Superior temporal gyrus (tissue), 1 donor: ENCODE results near the gene RCC2.

Experiments
- DNase-seq: peaks from one replicate; pipeline ENCODE4 v3.0.0-alpha.2; 2016; ENCODE audit errors: extremely low spot score

Gene RCC2

GRCh38 chr1:17442841-17443240 is 3.4 kb upstream of the RCC2 start:
- no peak for DNase-seq

GRCh38 chr1:17441993-17442357 is 2.5 kb upstream of the RCC2 start:
- no peak for DNase-seq

GRCh38 chr1:17441265-17441992 is 2.0 kb upstream of the RCC2 start:
- no peak for DNase-seq

GRCh38 chr1:17440827-17441168 is 1.3 kb upstream of the RCC2 start:
- no peak for DNase-seq

- DNase-seq: no peak
Observed at GRCh38 chr1:17440074-17440826, 773 bp upstream of the RCC2 start.

- no peak for DNase-seq
Observed at GRCh38 chr1:17438318-17439249, 893 bp downstream of the RCC2 start.

GRCh38 chr1:17437580-17438317 is 1.7 kb downstream of the RCC2 start:
- no peak for DNase-seq

GRCh38 chr1:17437260-17437579 is 2.3 kb downstream of the RCC2 start:
- no peak for DNase-seq

GRCh38 chr1:17436380-17437174 is 2.9 kb downstream of the RCC2 start:
- DNase-seq: no peak

- no peak for DNase-seq
Observed at GRCh38 chr1:17434601-17435000, 4.9 kb downstream of the RCC2 start.

GRCh38 chr1:17434016-17434415 is 5.5 kb downstream of the RCC2 start:
- DNase-seq: no peak

GRCh38 chr1:17433261-17433660 is 6.2 kb downstream of the RCC2 start:
- no peak for DNase-seq

- no peak for DNase-seq
Observed at GRCh38 chr1:17432412-17432811, 7.1 kb downstream of the RCC2 start.

- DNase-seq: no peak
Observed at GRCh38 chr1:17429183-17429582, 10.3 kb downstream of the RCC2 start.

GRCh38 chr1:17427696-17428660 is 11.5 kb downstream of the RCC2 start:
- no peak for DNase-seq

- DNase-seq: no peak
Observed at GRCh38 chr1:17425806-17426600, 13.5 kb downstream of the RCC2 start.

- no peak for DNase-seq
Observed at GRCh38 chr1:17423781-17424245, 15.7 kb downstream of the RCC2 start.

- DNase-seq: no peak
Observed at GRCh38 chr1:17422461-17422860, 17.0 kb downstream of the RCC2 start.

GRCh38 chr1:17420391-17420918 is 19.0 kb downstream of the RCC2 start:
- no peak for DNase-seq
